ENCODE results near the gene MAP3K9. TPM values are rescaled to one million over a fixed set of nuclear protein-coding genes. Genes with fewer than 3 reads are reported as not detected.

Gene MAP3K9
- total RNA-seq, 1 donor from 2014 or later: 8.6 TPM

GRCh38 chr14:70714055-70714550 is 95.2 kb downstream of the MAP3K9 start:
- TF ChIP-seq CTCF (IDR thresholded peaks at IDR 0.05; ENCODE audit: unreplicated experiment): peak; percentile 84
- no peak overlapping the region for H3K27ac Mint-ChIP-seq (ENCODE audit: unreplicated experiment)
- peaks cover 11% of the 10 kb centered on the region for H3K4me1 Mint-ChIP-seq (ENCODE audit: unreplicated experiment)
- H3K27me3 Mint-ChIP-seq (ENCODE audit: unreplicated experiment): peaks cover 10% of the 10 kb centered on the region
- no peak overlapping the region for H3K4me3 Mint-ChIP-seq (ENCODE audit: unreplicated experiment)
- H3K36me3 Mint-ChIP-seq (ENCODE audit: low read depth, unreplicated experiment): no peaks in the 10 kb centered on the region
- peak; percentile 53 for DNase-seq (ENCODE audit: low spot score)
- H3K9me3 Mint-ChIP-seq (ENCODE audit: unreplicated experiment): no peaks in the 10 kb centered on the region

GRCh38 chr14:70713511-70713916 is 95.8 kb downstream of the MAP3K9 start:
- Mint-ChIP-seq H3K36me3 (ENCODE audit: low read depth, unreplicated experiment) (no peaks in the 10 kb centered on the region), H3K4me1 (ENCODE audit: unreplicated experiment) (peaks cover 11% of the 10 kb centered on the region), H3K4me3 (ENCODE audit: unreplicated experiment) (no peak overlapping the region), H3K27me3 (ENCODE audit: unreplicated experiment) (peaks cover 10% of the 10 kb centered on the region), H3K9me3 (ENCODE audit: unreplicated experiment) (no peaks in the 10 kb centered on the region), H3K27ac (ENCODE audit: unreplicated experiment) (no peak overlapping the region)
- DNase-seq (ENCODE audit: low spot score): no peak
- no peak for TF ChIP-seq CTCF (IDR thresholded peaks at IDR 0.05; ENCODE audit: unreplicated experiment)

- Mint-ChIP-seq H3K36me3 (ENCODE audit: low read depth, unreplicated experiment) (no peaks in the 10 kb centered on the region), H3K4me1 (ENCODE audit: unreplicated experiment) (peaks cover 11% of the 10 kb centered on the region), H3K27ac (ENCODE audit: unreplicated experiment) (no peak overlapping the region), H3K27me3 (ENCODE audit: unreplicated experiment) (peaks cover 11% of the 10 kb centered on the region), H3K9me3 (ENCODE audit: unreplicated experiment) (no peaks in the 10 kb centered on the region), H3K4me3 (ENCODE audit: unreplicated experiment) (no peak overlapping the region)
- no peak for DNase-seq (ENCODE audit: low spot score)
- TF ChIP-seq CTCF (IDR thresholded peaks at IDR 0.05; ENCODE audit: unreplicated experiment): no peak
These were observed 96.2 kb downstream of the MAP3K9 start for GRCh38 chr14:70713096-70713495.

- H3K4me1 Mint-ChIP-seq (ENCODE audit: unreplicated experiment): peaks cover 11% of the 10 kb centered on the region
- H3K27ac Mint-ChIP-seq (ENCODE audit: unreplicated experiment): no peak overlapping the region
- H3K36me3 Mint-ChIP-seq (ENCODE audit: low read depth, unreplicated experiment): no peaks in the 10 kb centered on the region
- H3K4me3 Mint-ChIP-seq (ENCODE audit: unreplicated experiment): no peak overlapping the region
- H3K27me3 Mint-ChIP-seq (ENCODE audit: unreplicated experiment): peaks cover 11% of the 10 kb centered on the region
- no peak for DNase-seq (ENCODE audit: low spot score)
- H3K9me3 Mint-ChIP-seq (ENCODE audit: unreplicated experiment): no peaks in the 10 kb centered on the region
- TF ChIP-seq CTCF (IDR thresholded peaks at IDR 0.05; ENCODE audit: unreplicated experiment): no peak
These were observed 97.9 kb downstream of the MAP3K9 start for GRCh38 chr14:70711451-70711850.

- Mint-ChIP-seq H3K9me3 (ENCODE audit: unreplicated experiment) (no peaks in the 10 kb centered on the region), H3K27ac (ENCODE audit: unreplicated experiment) (no peak overlapping the region), H3K4me1 (ENCODE audit: unreplicated experiment) (peaks cover 11% of the 10 kb centered on the region), H3K27me3 (ENCODE audit: unreplicated experiment) (peaks cover 11% of the 10 kb centered on the region), H3K36me3 (ENCODE audit: low read depth, unreplicated experiment) (no peaks in the 10 kb centered on the region), H3K4me3 (ENCODE audit: unreplicated experiment) (no peak overlapping the region)
- no peak for DNase-seq (ENCODE audit: low spot score)
- TF ChIP-seq CTCF (IDR thresholded peaks at IDR 0.05; ENCODE audit: unreplicated experiment): no peak
These were observed 99.5 kb downstream of the MAP3K9 start for GRCh38 chr14:70709726-70710382.

Data from endothelial cell (in vitro differentiated cells).